Astrocyte of the spinal cord (primary cell): ENCODE data around the gene HECTD1.
"Not testable (repeated sequence)": the region's sequence is repeated elsewhere in the genome, so short reads cannot be mapped to it uniquely, and the experiment has no call there.

ENCODE experiments used
- DNase-seq: peaks from one replicate; pipeline ENCODE4 v3.0.0; 2011; ENCODE audit warnings: low read depth, low spot score
- H3K4me3 ChIP-seq: 2 replicates; pipeline ENCODE4 v1.5.1; 2011; ENCODE audit warnings: low read depth, mild to moderate bottlenecking, low read length, moderate library complexity
- CTCF ChIP-seq: IDR thresholded peaks from 2 replicates; pipeline ENCODE4 v1.5.1; 2012; ENCODE audit warnings: low read depth, mild to moderate bottlenecking, low read length, inconsistent platforms
- in situ Hi-C: cut with HindIII; loops from 2 replicates; pipeline ENCODE4 v1.10.0; 2017; ENCODE audit warnings: low sequenced_read_pairs

HECTD1 gene

DNA sequence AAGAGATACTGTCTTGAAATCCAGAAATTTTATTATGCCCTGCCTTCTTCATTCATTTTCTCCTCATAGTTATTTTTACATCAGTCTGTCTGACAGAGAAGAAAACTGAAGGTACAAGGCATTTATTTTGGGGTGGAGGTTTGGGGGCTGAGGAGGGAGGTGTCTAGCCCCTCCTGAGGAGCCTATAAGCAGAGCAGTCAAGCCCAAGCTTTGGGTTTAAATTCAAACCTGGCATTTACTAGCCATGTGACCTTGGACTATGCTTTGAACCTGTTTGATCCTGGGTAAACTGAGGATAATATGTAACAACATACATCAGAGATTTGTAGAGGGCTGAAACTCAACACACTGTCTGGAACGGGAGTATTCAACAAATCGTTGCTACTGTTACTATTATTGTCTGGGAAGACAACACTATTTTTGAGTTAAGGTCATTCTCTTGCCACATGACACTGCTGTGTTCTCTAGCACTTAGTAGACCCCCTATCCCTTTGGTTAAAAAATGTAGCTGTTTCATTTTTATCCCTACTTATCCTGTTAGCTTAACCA lies 115.4 kb downstream of the HECTD1 start:
- H3K4me3 ChIP-seq, result no peak overlapping the region
- no peak for DNase-seq
- no peak for TF ChIP-seq CTCF
- in situ Hi-C loops, result no loop called here

DNA sequence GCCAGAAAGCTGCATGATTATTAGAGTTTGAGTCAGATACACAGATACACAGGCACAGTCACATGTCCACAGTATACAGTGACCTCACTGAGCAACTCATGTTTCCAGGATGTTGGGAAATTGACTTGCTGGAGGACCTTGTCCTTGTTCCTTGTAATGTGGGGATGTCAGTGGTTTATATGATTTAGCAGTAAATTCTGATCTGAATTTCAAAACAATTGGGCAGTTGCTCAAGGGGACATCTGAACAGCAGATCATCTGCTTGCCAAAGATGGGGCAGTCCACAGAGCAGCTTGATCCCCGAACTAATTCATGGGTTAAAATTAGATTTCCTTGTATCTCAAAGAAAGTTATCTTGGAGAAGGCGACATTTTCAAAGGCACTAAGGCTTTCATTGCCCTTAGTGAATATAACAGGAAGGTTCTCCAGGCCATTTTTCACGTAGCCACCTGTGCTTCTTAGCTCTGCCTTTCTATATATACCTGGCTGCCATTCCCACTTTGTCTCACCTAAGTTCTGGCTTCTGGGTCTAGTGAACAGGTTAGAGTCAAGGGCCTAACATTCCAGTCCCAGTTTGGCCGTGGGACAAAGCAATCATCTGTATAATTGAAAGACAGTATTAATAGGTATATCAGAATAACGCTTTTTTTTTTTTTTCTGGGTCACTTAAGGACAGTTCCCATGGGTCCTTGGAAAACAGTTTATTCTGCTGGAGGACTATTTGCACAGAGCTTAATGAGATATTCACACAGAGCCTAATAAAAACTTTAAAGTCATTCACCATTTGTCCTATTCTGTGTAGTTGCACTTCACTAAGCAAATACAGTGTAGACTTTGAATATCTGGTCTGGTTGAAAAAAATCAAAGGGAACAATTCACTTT lies 116.5 kb downstream of the HECTD1 start:
- DNase-seq, result peak; percentile 76
- in situ Hi-C loops, result no loop called here
- TF ChIP-seq CTCF, result no peak
- H3K4me3 ChIP-seq, result no peak overlapping the region

- H3K4me3 ChIP-seq, DNase-seq, in situ Hi-C loops: not testable (repeated sequence)
Measured at GRCh38 chr14:31086466-31086865, 121.1 kb downstream of the HECTD1 start.

- in situ Hi-C loops, result no loop called here
- TF ChIP-seq CTCF, result no peak
- H3K4me3 ChIP-seq, result no peak overlapping the region
- no peak for DNase-seq
Measured at GRCh38 chr14:31085027-31085426, 122.6 kb downstream of the HECTD1 start.

GRCh38 chr14:31084385-31084784 lies 123.2 kb downstream of the HECTD1 start:
- in situ Hi-C loops, result no loop called here
- no peak overlapping the region for H3K4me3 ChIP-seq
- no peak for DNase-seq
- peak; percentile 12 for TF ChIP-seq CTCF

DNA sequence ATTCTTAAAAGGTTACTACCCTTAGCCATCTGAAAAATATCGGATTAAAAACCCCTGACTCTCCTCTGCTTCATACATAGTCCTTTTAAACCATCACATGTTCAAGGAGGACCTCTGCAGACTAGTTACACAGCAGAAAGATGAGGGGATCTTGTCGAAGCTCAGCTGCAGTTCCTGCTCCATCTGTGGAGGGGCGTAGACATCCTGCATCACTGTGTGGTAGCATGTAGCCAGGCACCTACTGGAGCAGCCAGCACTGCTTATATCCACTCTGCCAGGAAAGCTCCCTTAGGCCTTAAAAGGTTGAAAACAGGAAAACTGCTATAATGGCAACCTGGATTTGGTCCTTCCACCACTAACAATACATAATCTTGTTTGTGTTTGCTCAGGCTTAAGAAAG lies 123.8 kb downstream of the HECTD1 start:
- in situ Hi-C loops, result no loop called here
- no peak for TF ChIP-seq CTCF
- no peak for DNase-seq
- H3K4me3 ChIP-seq, result no peak overlapping the region

DNA sequence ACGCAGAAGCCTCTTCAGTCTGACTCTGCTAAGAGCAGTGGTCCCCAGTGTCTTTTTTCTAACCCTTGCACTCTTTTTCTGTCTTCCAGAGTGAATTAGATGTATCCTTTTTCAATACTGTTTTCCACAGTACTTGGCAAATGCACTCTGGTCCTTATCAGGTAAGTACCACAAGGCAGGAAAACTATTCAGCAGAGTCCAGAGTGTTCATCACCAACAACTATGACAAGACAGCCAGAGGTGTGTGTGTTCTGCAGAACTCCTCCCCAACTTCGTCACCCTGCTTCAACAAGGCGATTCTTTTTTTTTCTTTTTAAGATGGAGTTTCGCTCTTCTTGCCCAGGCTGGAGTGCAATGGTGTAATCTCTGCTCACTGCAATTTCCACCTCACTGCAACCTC lies 127.1 kb downstream of the HECTD1 start:
- no peak for DNase-seq
- no peak overlapping the region for H3K4me3 ChIP-seq
- no peak for TF ChIP-seq CTCF
- in situ Hi-C loops, result no loop called here
